Epidermal melanocyte (primary cell): Measurements from ENCODE around the gene UBR2.

Experiments
- DNase-seq: peaks from one replicate; pipeline ENCODE4 v3.0.0; 2011; ENCODE audit warnings: low spot score; ENCODE audit not compliant: insufficient read length

UBR2 gene

GRCh38 chr6:42563697-42564505, at the start of gene UBR2:
Gene UBR2 (plus strand): TSS chr6:42564029. CDS start chr6:42564320, 291 bp downstream.
- peak; percentile 93 for DNase-seq

- no peak for DNase-seq
Measured at GRCh38 chr6:42514745-42515144, 49.1 kb upstream of the UBR2 start.

- DNase-seq, result no peak
Measured at GRCh38 chr6:42519779-42520178, 44.0 kb upstream of the UBR2 start.

GRCh38 chr6:42520786-42521607, 42.8 kb upstream of the UBR2 start:
- no peak for DNase-seq

- no peak for DNase-seq
Measured at GRCh38 chr6:42522036-42522435, 41.8 kb upstream of the UBR2 start.

GRCh38 chr6:42522942-42523814, 40.7 kb upstream of the UBR2 start:
- no peak for DNase-seq

GRCh38 chr6:42525206-42525605, 38.6 kb upstream of the UBR2 start:
- no peak for DNase-seq

- no peak for DNase-seq
Measured at GRCh38 chr6:42526616-42527015, 37.2 kb upstream of the UBR2 start.

- no peak for DNase-seq
Measured at GRCh38 chr6:42527204-42527603, 36.6 kb upstream of the UBR2 start.

- DNase-seq, result no peak
Measured at GRCh38 chr6:42530296-42530695, 33.5 kb upstream of the UBR2 start.

GRCh38 chr6:42530751-42531150, 33.1 kb upstream of the UBR2 start:
- DNase-seq, result no peak

- DNase-seq, result peak; percentile 55
Measured at GRCh38 chr6:42532038-42532669, 31.7 kb upstream of the UBR2 start.

GRCh38 chr6:42533794-42534193, 30.0 kb upstream of the UBR2 start:
- no peak for DNase-seq

GRCh38 chr6:42537536-42537935, 26.3 kb upstream of the UBR2 start:
- DNase-seq, result no peak

- no peak for DNase-seq
Measured at GRCh38 chr6:42539135-42539534, 24.7 kb upstream of the UBR2 start.

GRCh38 chr6:42545226-42545773, 18.5 kb upstream of the UBR2 start:
- DNase-seq, result no peak

- peak; percentile 91 for DNase-seq
Measured at GRCh38 chr6:42547407-42548329, 16.2 kb upstream of the UBR2 start.

GRCh38 chr6:42550277-42550676, 13.6 kb upstream of the UBR2 start:
- DNase-seq, result no peak

GRCh38 chr6:42551217-42551616, 12.6 kb upstream of the UBR2 start:
- no peak for DNase-seq

GRCh38 chr6:42552380-42552779, 11.4 kb upstream of the UBR2 start:
- no peak for DNase-seq
